ENCODE results near the gene ZFPL1.

DNA sequence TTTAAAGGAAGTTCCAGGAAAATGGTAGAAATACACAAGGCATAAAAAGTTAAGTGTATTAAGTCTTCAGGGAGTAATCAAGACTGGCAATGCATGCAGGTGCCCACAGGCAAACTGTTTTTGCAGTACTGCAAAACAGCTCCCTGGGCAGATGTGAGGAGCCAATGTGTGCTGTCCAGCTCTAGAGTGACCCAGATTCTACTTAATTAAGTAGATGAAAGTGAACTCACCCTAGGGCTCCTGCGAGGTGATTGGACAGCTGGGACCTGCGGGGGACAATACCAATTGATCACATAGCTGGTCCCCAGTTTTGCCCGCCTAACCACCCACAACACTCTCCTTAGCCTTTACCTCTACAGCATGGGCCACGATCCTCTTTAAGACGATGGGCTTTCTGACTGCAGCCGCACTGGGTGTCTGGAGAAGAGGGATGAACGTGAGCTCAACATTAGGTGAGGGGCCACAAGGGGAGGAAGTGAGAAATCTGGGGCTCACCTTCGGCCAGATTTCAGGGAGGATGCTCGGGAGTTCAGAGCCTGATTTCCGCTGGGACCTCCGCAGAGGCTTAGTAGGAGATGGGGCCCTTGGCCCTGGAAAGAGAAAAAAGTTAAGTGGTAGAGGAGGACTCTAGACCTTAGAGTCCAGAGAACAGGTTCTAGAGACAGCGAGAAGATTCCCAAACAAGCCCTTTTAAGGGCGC is 738 bp upstream of the ZFPL1 start:
- no peak for TF ChIP-seq RARB (CRISPR knock-in tag; IDR thresholded peaks at IDR 0.05)
- no peak for TF ChIP-seq GLIS3 (CRISPR knock-in tag; IDR thresholded peaks at IDR 0.05)
- no peak for TF ChIP-seq PPARA (CRISPR knock-in tag; IDR thresholded peaks at IDR 0.05; ENCODE audit: borderline replicate concordance)
- TF ChIP-seq TOX (CRISPR knock-in tag; IDR thresholded peaks at IDR 0.05; ENCODE audit: borderline replicate concordance), result no peak
- no peak for TF ChIP-seq ZFP3 (CRISPR knock-in tag; IDR thresholded peaks at IDR 0.05)
- no peak for TF ChIP-seq BACH2 (CRISPR knock-in tag; IDR thresholded peaks at IDR 0.05; ENCODE audit: borderline replicate concordance)
- no peak for TF ChIP-seq ARNTL (CRISPR knock-in tag; IDR thresholded peaks at IDR 0.05; ENCODE audit: borderline replicate concordance, low read depth)
